IPS-NIHi7 (cell line): ENCODE measurements around the gene CMTM6.
"Not testable (repeated sequence)": the region's sequence is repeated elsewhere in the genome, so short reads cannot be mapped to it uniquely, and the experiment has no call there.

Source experiments
- DNase-seq: peaks from one replicate; pipeline ENCODE4 v3.0.0; 2012; ENCODE audit warnings: mixed read lengths; ENCODE audit errors: extremely low spot score

The CMTM6 gene

DNA sequence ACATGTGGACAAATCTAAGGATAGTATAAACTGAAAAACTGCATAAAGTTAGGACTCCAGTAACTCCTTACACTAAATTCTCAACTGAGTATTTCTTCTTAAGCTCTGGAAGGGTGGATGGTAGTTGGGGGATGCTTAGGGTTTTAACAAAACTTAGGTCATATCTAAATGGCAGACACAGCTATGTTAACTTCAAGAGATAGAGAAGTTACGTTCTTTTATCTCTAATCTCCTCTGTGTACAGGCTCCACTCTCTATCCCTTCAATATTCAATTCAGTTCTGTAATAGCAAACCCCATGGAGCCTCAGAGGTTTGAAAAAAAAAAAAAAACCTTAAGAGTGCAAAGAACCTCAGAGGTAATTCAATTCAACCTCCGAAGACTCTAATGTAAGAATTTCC, 3.1 kb downstream of the CMTM6 start:
- DNase-seq, result no peak

DNA sequence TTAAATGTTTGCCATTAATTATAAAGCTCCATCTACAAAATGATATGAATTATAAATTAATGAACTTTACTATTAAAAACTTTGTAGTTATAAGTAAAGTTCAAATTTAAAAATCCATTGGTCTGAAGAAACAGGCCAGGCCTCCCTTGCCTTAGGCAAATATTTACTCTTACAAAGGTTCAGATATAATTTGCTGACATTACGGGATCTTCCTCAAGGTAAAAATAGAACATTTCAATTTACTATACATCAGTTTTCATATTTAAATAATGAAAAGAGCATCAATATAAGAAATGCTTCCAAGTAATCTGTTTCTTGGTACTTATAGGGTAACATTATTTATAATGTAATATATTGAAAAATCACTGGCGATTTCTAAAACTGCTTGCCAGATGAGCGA, 3.7 kb downstream of the CMTM6 start:
- no peak for DNase-seq

DNA sequence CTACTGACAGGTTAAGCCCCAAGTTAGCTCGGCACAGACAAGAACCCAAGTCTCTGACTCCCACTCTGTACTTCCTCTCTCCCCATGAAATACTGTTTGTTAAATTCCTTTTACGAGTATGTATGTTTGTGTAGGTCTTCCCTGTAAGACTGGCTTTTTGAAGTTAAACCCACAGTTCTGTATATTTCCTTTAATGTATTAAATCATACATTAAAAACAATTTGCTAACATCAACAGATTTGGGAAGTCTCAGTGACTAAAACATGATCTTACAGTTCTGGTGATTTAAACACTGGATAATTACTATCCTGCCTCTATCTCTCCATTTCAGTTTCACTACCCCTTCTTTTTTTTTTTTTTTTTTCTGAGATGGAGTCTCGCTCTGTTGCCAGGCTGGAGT, 4.4 kb downstream of the CMTM6 start:
- DNase-seq, result no peak

DNA sequence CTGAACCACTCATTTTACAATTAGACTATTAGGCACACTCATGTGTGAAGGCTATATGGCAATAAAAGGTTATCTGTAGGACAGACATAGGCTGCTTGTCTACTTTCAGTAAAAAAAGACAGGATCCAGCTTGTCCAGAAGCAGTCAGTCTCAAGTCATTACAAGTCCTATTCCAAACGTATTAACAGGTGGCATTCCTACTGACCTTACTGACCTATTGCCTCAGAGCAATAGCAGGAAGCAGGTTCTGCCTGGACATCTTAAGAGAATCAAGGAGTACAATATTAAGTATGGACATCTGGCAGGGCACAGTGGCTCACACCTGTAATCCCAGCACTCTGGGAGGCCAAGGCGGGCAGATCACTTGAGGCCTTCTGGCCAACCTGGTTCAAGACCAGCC, 7.0 kb downstream of the CMTM6 start:
- no peak for DNase-seq

DNA sequence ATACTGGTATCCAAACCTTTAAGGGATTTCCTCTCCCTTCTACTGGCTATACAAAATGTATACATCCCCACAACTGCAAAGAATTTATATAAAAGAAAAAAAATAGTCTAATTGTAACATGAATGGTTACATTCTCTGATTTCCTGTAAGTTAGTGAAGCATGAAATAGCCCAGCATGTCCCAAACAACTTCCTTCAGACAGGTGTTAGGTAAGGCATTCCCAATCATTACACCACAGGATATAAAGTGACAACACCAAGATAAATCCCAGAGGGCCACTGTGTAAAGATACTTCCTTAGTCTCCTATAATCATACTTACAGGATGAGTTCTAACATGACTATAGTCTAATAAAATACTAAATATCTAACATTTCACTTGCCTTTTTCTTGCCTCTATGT, 7.6 kb downstream of the CMTM6 start:
- DNase-seq, result no peak

DNA sequence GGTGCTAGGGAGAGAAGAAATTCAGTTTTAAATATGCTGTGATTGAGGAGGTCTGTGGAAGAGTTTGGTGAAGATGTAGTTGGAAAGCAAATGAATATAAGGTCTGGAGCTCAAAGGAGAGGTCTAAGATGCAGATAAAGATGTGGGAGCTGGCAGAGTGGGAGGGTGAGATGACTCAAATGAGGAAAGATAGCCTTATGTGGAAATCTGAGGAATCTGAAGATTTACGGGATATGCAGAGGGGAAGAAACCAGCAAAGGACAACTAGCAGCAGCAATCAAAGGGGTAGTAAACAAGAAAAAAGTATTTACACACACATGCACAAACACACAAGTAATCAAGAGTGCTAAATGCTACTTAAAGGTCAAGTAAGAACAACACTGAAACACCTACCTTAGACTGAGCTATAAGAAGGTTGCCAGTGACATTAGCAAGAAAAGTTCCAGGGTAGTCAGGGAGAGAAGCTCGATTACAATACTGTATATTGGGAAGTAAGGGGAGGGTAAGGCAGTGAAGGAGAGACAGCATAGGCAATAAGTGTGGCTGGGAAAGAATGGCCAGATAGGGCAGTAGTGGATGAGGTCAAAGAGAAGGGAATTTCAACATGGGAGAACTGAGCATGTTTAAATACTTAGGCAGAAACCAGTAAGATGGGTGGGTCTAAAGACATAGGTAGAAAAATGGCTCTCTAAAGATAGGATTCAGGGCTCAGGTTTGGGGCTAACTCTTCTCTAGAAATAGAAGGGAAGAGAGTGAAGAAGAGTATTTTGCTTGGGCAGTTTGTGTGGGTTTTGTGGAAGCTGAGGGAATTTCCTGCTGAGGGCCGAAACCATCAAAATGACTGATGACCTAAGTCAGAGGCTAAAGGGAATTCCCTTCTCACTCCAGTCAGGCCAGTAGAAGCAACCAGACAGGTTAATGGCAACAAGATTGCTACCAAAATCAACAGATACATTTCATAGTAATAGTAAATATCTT, 8.9 kb downstream of the CMTM6 start:
- no peak for DNase-seq

DNA sequence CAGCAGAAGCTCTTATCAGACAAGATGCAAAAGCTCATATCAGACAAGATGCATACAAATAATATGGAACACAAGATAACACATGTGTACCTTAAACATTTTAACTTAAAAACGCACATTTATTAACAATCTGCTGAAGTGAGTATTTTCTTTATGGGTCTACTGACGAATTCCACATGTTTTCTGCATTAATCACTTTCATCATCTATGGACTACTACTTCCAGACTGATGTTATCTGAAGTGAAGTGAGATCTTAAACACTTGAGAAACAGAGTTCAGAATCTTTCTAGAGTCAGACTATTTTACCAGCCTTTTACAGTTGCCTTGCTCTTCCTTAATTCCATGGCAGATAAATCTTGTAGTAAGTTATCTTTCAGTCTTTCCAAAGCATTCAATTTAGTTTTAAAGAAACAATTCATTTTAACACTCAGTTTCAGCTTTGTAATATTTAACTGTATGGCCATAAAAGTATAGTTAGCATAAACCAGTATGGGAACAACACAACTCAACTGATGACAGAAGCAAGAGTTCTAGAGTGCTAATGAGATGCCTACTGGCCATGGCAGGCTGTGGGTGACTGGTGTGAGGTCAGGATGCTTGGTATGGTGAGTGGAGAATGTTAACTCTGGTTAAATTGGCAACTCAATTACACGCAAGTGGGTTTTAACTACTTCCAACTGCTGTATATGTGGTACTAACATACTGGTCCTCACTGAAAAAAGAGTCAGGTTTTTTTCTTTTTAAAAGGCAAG, 9.8 kb downstream of the CMTM6 start:
- DNase-seq, result no peak

DNA sequence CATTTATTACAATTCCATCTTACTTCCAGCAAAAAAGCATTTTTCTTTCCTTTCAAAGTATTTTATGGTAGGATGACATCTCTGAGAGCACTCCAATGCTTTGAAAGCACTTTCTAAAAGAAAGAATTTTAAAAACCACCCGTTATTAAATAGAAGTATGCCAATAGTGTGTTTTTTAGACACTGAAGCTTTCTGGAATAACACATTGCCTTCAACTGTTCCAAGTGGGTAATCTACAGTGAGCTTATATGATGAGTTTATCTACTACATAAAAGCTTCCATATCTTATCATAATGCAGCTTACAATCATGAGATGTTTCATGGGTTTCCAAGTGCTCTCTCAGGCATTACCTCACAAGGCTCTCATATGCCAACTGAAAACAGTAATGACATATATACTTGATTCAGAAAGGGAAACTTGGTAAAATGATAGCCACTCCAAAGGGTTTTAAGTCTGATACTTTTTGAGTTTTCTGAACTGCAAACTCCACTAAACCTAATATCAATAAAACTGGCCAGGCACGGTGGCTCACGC, 14.1 kb downstream of the CMTM6 start:
- DNase-seq, result no peak

DNA sequence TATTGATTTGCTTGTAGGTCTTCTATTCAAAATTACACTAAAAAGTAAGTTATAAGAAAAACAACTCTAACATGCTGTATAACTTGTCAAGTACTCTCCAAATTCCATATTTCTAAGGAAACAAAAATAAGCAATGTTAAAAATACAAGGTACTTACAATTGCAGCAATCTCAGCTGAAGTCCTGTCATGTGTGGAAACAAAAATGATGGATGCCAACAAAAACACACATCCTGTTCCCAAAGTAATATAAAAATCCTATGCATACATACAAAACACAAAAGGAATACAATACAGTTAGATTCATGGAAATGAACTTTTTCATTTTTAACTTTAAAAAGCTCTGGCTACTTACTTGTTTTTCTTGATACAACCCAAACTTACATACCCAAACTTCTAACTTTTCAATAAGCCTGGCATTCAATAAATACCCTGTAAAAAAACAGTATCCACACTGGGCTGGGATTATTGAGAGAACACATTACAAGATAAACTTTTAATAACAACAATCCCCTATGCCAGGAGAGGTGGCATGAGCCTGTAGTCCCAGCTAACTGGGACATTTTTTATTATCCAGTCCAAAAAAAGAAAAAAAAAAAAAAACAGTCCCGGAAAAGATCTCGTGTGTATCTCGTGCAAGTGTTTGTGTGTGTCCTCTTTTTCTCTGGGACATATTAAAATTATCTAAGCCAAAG, 14.7 kb downstream of the CMTM6 start:
- DNase-seq, result no peak

DNA sequence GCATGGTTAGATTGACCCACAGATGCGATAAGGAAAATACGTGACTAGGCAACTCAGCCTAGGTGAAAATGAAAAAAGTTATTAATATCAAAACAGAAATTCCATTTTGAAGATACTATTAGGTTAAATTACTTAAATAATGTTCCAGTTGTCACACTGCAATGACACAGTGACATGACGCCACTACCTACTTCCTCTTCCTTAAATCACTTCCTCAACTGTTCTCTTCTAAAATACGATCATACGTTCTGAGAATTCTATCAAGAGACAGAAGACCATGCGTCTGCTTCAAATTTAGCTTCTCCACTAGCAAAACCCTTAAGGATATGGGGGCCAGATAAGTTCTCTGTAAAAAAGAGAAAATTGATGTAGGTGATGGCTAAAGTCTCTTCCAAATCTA, 18.2 kb downstream of the CMTM6 start:
- no peak for DNase-seq

DNA sequence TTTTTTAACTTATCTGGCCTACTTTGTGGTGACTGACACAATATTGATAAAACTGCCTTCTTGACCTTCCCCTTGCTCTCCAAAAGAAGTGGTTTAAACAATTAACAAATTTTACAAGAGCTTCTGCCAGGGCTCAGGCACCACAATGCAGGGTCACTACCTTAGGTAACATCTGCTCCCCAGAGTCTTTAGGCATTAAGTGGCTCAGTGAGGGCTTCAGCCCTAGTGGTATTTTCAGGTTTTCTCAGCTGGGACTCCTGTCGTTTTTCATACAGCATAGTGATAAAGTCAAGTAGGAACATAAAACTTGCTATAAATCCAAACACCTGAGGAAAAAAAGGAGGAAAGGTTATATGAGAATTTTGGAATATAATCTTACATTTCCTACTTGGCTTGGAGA, 18.9 kb downstream of the CMTM6 start:
- no peak for DNase-seq

DNA sequence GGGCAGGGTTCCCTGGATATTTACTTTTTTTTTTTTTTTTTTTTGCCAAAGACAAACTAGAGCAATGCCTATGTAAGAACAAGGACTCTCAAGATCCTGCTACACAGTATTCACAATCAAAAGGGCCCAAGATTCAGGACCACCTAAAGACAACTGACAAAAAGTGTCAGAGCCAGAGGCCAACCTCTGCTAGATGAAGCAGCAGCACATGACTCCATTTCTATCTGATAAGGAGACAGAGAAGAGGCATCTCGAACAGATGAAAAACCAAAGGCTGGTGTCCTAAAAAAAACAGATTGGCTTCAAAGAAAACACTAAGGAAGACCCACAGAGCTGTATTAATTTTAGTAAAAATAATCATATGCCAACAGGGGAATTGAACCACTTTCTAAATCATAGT, 20.0 kb downstream of the CMTM6 start:
- no peak for DNase-seq

DNA sequence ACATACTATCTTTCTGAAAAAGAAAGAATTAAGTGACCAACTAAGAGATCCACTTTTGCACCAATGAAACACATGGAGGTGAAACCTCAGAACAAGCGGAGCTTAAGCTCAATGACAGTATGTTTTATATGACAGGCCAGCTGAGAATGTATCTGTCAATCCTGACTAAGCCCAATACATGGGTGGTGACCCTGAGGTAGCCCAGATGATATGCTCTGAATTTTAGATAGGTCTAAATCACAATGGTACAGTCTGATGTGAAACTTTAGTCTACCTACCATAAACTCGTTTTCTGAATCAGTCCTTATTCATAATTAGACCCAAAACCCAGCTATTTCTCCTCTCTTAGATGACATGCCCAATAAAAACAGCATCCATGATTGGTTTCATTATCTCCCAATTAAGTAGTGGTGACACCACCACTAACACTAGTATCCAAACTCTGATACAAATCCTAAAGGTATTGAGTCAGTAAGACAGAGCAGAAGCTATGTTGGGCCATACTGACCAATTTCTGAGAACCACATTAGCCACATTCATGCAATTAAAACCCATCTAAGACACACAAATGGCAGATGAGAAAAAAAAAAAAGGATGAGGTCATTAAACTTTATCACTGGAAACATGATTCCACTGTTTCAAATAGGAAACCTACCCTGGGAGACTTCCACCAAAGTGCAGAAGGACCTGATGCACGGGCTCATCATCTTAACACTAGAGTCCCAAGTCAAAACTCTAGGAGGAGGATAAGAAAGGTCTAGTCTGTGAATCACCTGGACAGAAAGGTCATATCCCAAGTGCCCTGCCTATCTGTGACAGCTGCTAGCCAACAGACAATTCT, 20.6 kb downstream of the CMTM6 start:
- DNase-seq, result no peak

DNA sequence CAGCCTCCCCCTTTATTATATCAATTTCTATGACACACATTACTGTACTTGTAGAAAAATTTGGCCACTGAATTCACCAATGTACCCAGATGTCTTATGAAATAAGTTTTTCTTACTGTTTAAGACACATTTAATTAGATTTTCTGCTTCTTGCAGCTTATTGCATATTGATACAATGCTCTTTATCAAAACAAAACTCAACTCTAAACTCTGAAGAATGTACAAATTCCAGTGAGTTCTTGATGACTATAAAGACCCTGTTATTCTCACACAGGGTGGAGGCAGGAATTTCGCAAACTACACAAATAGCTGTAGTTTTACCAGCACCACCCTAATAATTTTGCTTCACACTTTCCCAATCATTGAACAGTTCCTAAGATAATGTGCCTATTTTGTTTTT, 22.0 kb downstream of the CMTM6 start:
- no peak for DNase-seq

DNA sequence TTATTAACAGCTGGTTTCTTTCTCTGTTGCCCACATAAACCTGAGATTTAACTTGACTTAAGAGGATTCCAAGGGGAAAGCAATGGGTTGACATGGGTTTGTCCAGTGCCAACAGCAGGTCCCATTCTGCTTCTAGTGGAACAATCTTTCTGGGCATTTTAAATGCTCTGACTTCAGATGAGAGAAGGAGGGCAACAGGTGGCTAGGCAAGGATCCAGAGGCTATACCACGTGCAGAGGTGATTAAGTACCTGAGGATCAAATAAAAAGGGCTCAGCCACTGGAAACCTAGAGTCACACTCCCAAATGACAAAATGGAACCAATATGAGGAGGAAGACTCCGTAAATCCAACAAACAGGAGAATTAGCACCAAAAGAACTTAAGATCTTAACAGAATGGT, 28.5 kb downstream of the CMTM6 start:
- DNase-seq, result no peak

DNA sequence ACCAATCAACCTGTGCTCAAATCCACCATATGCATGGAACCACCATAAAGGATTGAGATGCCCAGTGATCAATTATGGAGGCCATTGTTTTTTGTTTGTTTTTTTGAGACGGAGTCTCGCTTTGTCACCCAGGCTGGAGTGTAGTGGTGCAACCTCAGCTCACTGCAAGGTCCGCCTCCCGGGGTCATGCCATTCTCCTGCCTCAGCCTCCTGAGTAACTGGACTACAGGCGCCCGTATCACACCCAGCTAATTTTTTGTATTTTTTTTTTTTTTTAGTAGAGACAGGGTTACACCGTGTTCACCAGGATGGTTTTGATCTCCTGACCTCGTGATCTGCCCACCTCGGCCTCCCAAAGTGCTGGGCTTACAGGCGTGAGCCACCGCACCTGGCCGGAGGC, 30.5 kb downstream of the CMTM6 start:
- not testable (repeated sequence) for DNase-seq

DNA sequence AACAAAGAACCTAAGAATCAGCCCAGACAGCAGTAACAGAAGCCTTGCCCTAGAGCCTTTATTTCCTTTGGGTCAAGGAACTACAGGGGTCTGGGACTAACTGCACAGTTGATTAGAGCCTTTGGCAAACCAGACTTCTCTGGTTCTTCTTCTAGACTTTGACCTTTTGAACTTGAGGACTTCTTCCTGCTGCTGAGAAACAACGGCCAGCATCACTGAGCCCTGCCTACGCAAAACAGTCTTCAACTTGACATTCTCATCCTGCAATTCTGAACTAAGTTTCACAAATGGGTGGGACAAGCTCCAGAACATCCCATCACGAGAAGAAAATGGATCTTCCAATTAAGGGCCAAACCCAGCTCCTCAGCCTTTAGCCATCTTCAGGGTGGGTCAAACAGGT, 31.4 kb downstream of the CMTM6 start:
- no peak for DNase-seq

DNA sequence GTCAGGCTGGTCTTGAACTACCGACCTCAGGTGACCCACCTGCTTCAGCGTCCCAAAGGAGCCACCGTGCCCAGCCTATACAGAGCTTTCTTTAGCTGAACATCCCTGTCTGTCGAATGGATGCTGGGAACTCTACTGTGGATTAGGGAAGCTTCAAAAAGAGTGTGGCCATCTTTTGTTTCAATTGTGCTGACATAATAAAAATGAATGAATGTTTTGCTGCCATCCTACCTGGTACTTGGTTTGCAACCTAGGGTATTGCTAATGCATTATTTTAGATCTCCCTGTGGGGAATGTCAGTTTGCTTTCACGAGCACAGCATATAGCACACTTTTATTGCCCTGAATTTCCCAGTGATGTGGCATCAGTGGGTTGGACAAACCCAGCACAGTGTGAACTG, 32.3 kb downstream of the CMTM6 start:
- DNase-seq, result no peak

DNA sequence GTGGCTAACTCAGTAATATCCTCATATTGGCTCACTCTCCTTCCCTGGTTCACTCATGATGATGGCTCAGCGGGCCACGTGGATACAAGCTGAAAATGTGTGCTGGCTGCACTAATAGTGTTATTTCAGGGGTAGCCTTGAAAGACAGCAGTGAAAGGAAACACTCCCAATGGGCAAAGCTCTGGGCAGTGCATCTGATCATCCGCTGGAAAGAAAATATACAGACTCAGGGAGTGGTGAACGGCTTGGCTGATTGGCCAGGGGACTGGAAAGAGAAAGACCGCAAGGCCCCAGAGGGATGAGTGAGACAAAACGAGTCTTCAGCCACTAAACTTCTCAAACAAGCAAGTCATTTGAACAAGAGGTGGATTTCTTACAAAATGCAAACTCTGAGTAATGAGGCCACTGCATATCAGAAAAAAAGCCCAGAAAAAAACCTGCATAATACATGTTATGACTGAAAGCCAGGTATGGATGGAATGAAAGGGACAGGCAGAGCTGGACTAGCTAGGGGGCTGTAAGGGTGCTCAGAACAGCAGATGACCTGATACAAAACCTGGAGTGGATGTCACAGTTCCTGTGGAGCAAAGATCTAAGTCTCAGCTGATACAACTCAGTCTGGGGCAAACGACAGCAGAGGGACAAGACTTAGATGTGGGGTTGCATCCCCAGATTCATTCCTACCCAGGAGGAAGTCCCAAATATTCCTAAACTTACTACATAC, 33.3 kb downstream of the CMTM6 start:
- no peak for DNase-seq

DNA sequence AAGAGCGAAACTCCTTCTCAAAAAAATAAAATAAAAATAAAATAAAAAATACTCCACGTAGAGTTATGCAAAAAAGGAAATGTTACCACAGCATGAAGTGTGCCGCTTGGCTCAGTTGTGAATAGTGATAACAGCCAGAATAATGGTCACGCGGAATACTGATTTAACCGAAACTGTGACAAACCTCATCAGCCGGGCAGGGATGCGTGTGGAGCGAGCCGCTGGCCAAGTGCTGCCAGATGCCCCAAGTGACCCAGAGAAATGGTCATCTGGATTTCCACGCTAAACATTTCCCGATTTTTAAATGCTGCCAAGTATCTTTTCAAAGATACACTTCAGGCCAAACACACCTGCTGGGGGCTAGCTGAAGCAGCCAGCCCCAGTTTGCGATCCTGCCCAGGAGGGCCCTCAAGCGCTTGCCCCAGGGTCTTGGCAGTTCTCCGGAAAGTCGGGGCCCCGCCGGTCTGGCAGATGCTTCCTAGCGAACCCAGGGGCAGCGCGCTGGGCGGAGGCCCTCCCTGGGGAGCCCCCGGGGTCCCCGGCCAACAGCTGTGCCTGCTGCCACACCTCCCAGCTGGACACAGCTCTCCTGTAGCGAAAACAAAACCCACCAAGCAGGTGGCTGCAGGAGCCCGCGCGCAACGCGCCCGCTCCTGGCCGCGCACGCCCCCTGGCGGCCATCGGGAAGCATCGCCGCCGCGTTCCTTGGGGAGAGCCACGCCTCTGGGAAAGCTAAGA, 35.1 kb downstream of the CMTM6 start:
- peak; percentile 91 for DNase-seq
